H9 (cell line): ENCODE data around the gene WDR20. TPM values are rescaled to one million over a fixed set of nuclear protein-coding genes. Genes with fewer than 3 reads are reported as not detected.
"Not testable (repeated sequence)": the region's sequence is repeated elsewhere in the genome, so short reads cannot be mapped to it uniquely, and the experiment has no call there.

Experiments used
- DNase-seq: peaks from one replicate; pipeline ENCODE4 v3.0.0-alpha.2; 2017
- H2AFZ ChIP-seq: one replicate; pipeline ENCODE4 v1.6.1; 2013; ENCODE audit warnings: mild to moderate bottlenecking, low read length, control low read depth, moderate library complexity
- H2AK5ac ChIP-seq: 2 replicates; pipeline ENCODE4 v1.6.1; 2013; ENCODE audit warnings: low read length, control low read depth, mixed read lengths; ENCODE audit not compliant: insufficient read length
- H2BK120ac ChIP-seq: one replicate; pipeline ENCODE4 v1.6.1; 2013; ENCODE audit warnings: low read depth, mild to moderate bottlenecking, low read length, control low read depth, inconsistent platforms; ENCODE audit not compliant: poor library complexity, severe bottlenecking
- H2BK12ac ChIP-seq: 2 replicates; pipeline ENCODE4 v1.6.1; 2013; ENCODE audit warnings: low read length, control low read depth, mixed read lengths, low read depth; ENCODE audit not compliant: insufficient read length
- H2BK15ac ChIP-seq: 2 replicates; pipeline ENCODE4 v1.6.1; 2013; ENCODE audit warnings: low read depth, low read length, control low read depth
- H2BK20ac ChIP-seq: one replicate; pipeline ENCODE4 v1.6.1; 2013; ENCODE audit warnings: low read depth, mild to moderate bottlenecking, low read length, control low read depth, inconsistent platforms; ENCODE audit not compliant: poor library complexity, severe bottlenecking
- H2BK5ac ChIP-seq: 2 replicates; pipeline ENCODE4 v1.6.1; 2013; ENCODE audit warnings: low read length, control low read depth, mixed read lengths; ENCODE audit not compliant: insufficient read length
- H3K14ac ChIP-seq: 2 replicates; pipeline ENCODE4 v1.6.1; 2013; ENCODE audit warnings: low read length, control low read depth; ENCODE audit not compliant: insufficient read depth
- H3K18ac ChIP-seq: 2 replicates; pipeline ENCODE4 v1.6.1; 2013; ENCODE audit warnings: low read depth, mild to moderate bottlenecking, mixed read lengths, low read length, control low read depth; ENCODE audit not compliant: insufficient read length
- H3K23ac ChIP-seq: 2 replicates; pipeline ENCODE4 v1.6.1; 2013; ENCODE audit warnings: low read length, control low read depth, mixed read lengths, low read depth; ENCODE audit not compliant: insufficient read length
- H3K23me2 ChIP-seq: 2 replicates; pipeline ENCODE4 v1.6.1; 2013; ENCODE audit warnings: low read depth, mild to moderate bottlenecking, mixed read lengths, low read length, control low read depth; ENCODE audit not compliant: insufficient read length, poor library complexity, severe bottlenecking
- H3K27ac ChIP-seq: 2 replicates; pipeline ENCODE4 v1.5.1; 2013; ENCODE audit warnings: low read length, control low read depth, mixed read lengths, low read depth; ENCODE audit not compliant: insufficient read length
- H3K27me3 ChIP-seq: 2 replicates; pipeline ENCODE4 v1.6.1; 2013; ENCODE audit warnings: low read length, control low read depth, inconsistent platforms; ENCODE audit not compliant: insufficient read depth
- H3K4ac ChIP-seq: 2 replicates; pipeline ENCODE4 v1.6.1; 2013; ENCODE audit warnings: low read depth, mild to moderate bottlenecking, control low read depth, inconsistent platforms, low read length, moderate library complexity
- H3K4me1 ChIP-seq: 2 replicates; pipeline ENCODE4 v1.6.1; 2013; ENCODE audit warnings: low read length, control low read depth, inconsistent platforms; ENCODE audit not compliant: insufficient read depth
- H3K4me2 ChIP-seq: 2 replicates; pipeline ENCODE4 v1.6.1; 2013; ENCODE audit warnings: low read length, control low read depth, mixed read lengths; ENCODE audit not compliant: insufficient read length, insufficient read depth
- H3K56ac ChIP-seq: 2 replicates; pipeline ENCODE4 v1.6.1; 2013; ENCODE audit warnings: low read depth, mild to moderate bottlenecking, mixed read lengths, low read length, control low read depth; ENCODE audit not compliant: insufficient read length
- H3K79me1 ChIP-seq: 2 replicates; pipeline ENCODE4 v1.6.1; 2013; ENCODE audit warnings: low read depth, mild to moderate bottlenecking, moderate library complexity, low read length, control low read depth, inconsistent platforms; ENCODE audit not compliant: insufficient read depth, poor library complexity, severe bottlenecking
- H3K79me2 ChIP-seq: 2 replicates; pipeline ENCODE4 v1.6.1; 2013; ENCODE audit warnings: low read length, control low read depth, inconsistent platforms; ENCODE audit not compliant: insufficient read depth
- H3K9ac ChIP-seq: 2 replicates; pipeline ENCODE4 v1.6.1; 2013; ENCODE audit warnings: low read length, control low read depth, mixed read lengths; ENCODE audit not compliant: insufficient read length; ENCODE audit errors: extremely low read depth
- H3K9me3 ChIP-seq: one replicate; pipeline ENCODE4 v1.6.1; 2013; ENCODE audit warnings: low read depth, low read length, inconsistent platforms; ENCODE audit not compliant: control insufficient read depth
- H3T11ph ChIP-seq: one replicate; pipeline ENCODE4 v1.6.1; 2013; ENCODE audit warnings: mild to moderate bottlenecking, low read length, control low read depth, inconsistent platforms
- H4K20me1 ChIP-seq: one replicate; pipeline ENCODE4 v1.6.1; 2013; ENCODE audit not compliant: control insufficient read depth, insufficient read length, insufficient read depth
- H4K5ac ChIP-seq: 2 replicates; pipeline ENCODE4 v1.6.1; 2013; ENCODE audit warnings: low read depth, mild to moderate bottlenecking, mixed read lengths, low read length, control low read depth; ENCODE audit not compliant: insufficient read length
- H4K8ac ChIP-seq: replicated peaks from 2 replicates; pipeline ENCODE4 v1.6.1; 2013; ENCODE audit warnings: low read length, control low read depth, mixed read lengths, low read depth; ENCODE audit not compliant: insufficient read length
- H4K91ac ChIP-seq: 2 replicates; pipeline ENCODE4 v1.6.1; 2013; ENCODE audit warnings: low read depth, mild to moderate bottlenecking, moderate library complexity, mixed read lengths, low read length, control low read depth; ENCODE audit not compliant: insufficient read length
- H3K27ac Mint-ChIP-seq, 3 experiments: 2 replicates in 2 of 3; 3 replicates in 1 of 3; pipeline ENCODE4 v1.8.0; 2020 to 2021; ENCODE audit warnings: mixed read lengths in 3 of 3, mild to moderate bottlenecking in 1 of 3, moderate library complexity in 1 of 3
- H3K27me3 Mint-ChIP-seq: 2 replicates; pipeline ENCODE4 v1.8.0; 2021; ENCODE audit warnings: low read depth, mild to moderate bottlenecking, moderate library complexity, mixed read lengths
- H3K36me3 Mint-ChIP-seq, 3 experiments: 2 replicates in 2 of 3; 3 replicates in 1 of 3; pipeline ENCODE4 v1.8.0; 2020 to 2021; ENCODE audit warnings: low read depth in 3 of 3, mixed read lengths in 3 of 3; ENCODE audit not compliant: insufficient read depth in 1 of 3
- H3K4me1 Mint-ChIP-seq, 2 experiments: 2 replicates each; pipeline ENCODE4 v1.8.0; 2020; ENCODE audit warnings: mixed read lengths in 2 of 2
- H3K4me3 Mint-ChIP-seq, 2 experiments: 2 replicates in 1 of 2; 3 replicates in 1 of 2; pipeline ENCODE4 v1.8.0; 2020 to 2021; ENCODE audit warnings: mild to moderate bottlenecking in 2 of 2, mixed read lengths in 2 of 2, moderate library complexity in 1 of 2
- H3K9me3 Mint-ChIP-seq, 2 experiments: 2 replicates in 1 of 2; 3 replicates in 1 of 2; pipeline ENCODE4 v1.8.0; 2020; ENCODE audit warnings: mild to moderate bottlenecking in 2 of 2, mixed read lengths in 2 of 2, moderate library complexity in 1 of 2
- WGBS: extraction: QIAGEN DNeasy Blood & Tissue Kit; methylation state at CpG from one replicate; pipeline ENCODE4 v1.1.7; 2013; ENCODE audit warnings: missing lambda C conversion rate, low lambda C conversion rate, mixed read lengths; ENCODE audit not compliant: insufficient read length; ENCODE audit errors: extremely low coverage; 5-methylcytosine and 5-hydroxymethylcytosine counted together
- total RNA-seq: library from RNA; stranded (reverse); gene quantifications from 2 replicates; pipeline ENCODE4 v1.2.1, GENCODE V29; 2021
- TF ChIP-seq, protein P1 (sequence below): fragments of 200-600 bp; sonication (generic); conservative IDR thresholded peaks from 3 replicates; pipeline ENCODE4 v1.8.0; 2021; ENCODE audit warnings: antibody characterized with exemption, mild to moderate bottlenecking

The WDR20 gene
- total RNA-seq, 1 experiment from 2014 or later: 31.6 TPM

DNA sequence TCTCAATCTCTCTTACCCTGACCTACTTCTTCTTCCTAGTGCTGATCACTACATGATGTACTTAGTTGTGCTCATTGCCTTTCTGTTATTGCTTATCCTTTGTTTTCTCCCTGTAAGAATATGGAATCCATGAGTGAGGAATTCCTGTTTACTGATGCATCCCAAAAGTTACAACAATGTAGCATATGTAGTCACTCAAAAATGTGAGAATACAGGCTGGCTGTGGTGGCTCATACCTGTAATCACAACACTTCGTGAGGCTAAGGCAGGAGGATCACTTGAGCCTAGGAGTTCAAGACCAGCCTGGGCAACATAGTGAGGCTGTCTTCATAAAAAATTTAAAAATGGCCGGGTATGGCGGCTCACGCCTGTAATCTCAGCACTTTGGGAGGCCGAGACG is 8.0 kb upstream of the WDR20 start:
- peaks cover 19 to 23% (median 22%) of the 10 kb centered on the region in 3 experiments; a peak in 6 of 7 replicates for H3K36me3 Mint-ChIP-seq
- no peaks in the 10 kb centered on the region for H3K79me2 ChIP-seq

DNA sequence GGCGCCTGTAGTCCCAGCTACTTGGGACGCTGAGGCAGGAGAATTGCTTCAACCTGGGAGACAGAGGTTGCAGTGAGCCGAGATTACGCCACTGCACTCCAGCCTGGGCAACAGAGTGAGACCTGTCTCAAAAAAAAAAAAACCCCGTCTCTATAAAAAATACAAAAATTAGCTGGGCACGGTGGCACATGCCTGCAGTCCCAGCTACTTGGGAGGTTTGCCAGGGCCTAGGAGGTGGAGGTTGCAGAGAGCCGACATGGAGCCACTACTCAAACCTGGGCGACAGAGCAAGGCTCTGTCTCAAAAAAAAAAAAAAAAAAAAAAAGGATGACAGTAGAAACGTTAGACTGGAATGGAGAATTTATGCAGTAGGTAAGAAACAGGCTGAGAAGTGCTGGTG is 5.7 kb upstream of the WDR20 start:
- H3K36me3 Mint-ChIP-seq: peaks cover 19 to 20% (median 19%) of the 10 kb centered on the region in 3 experiments; a peak in 6 of 7 replicates
- not testable (repeated sequence) for H4K20me1 ChIP-seq, H3K18ac ChIP-seq, H3K9me3 Mint-ChIP-seq, H2AK5ac ChIP-seq, H4K5ac ChIP-seq, H3K4me3 Mint-ChIP-seq, H2BK5ac ChIP-seq, H3K79me2 ChIP-seq, H2BK20ac ChIP-seq, H3K4ac ChIP-seq, H3T11ph ChIP-seq, H3K23ac ChIP-seq, H3K27ac ChIP-seq, H3K4me2 ChIP-seq, H3K27me3 ChIP-seq, H3K9me3 ChIP-seq, H3K4me1 Mint-ChIP-seq, H3K79me1 ChIP-seq, DNase-seq, H2AFZ ChIP-seq, H4K8ac ChIP-seq, H3K56ac ChIP-seq, H4K91ac ChIP-seq, H2BK15ac ChIP-seq, H2BK120ac ChIP-seq, H2BK12ac ChIP-seq, H3K9ac ChIP-seq, H3K14ac ChIP-seq, H3K4me1 ChIP-seq, H3K27me3 Mint-ChIP-seq, H3K23me2 ChIP-seq
- H3K27ac Mint-ChIP-seq: peak overlapping the region in 2 of 3 experiments; percentile 76 to 77; a peak in 2 of 7 replicates
- no CpG with 5 or more reads among the region's 9 CpGs for WGBS

More for the DNA sequence above, 8.0 kb upstream of the WDR20 start:
- Histone ChIP-seq H2AK5ac (no peak overlapping the region), H2BK5ac (no peak overlapping the region), H2BK15ac (no peak overlapping the region), H4K91ac (no peak overlapping the region), H3K27ac (no peak overlapping the region), H2AFZ (no peak overlapping the region), H4K8ac (no peak overlapping the region), H2BK12ac (no peak overlapping the region), H3K18ac (no peak overlapping the region), H3T11ph (no peak overlapping the region), H3K56ac (no peak overlapping the region), H3K23me2 (no peaks in the 10 kb centered on the region), H3K79me1 (no peaks in the 10 kb centered on the region), H3K4me2 (no peak overlapping the region), H3K14ac (no peak overlapping the region), H3K27me3 (no peaks in the 10 kb centered on the region), H3K4ac (no peak overlapping the region), H3K23ac (no peak overlapping the region), H4K5ac (no peak overlapping the region), H3K9ac (no peak overlapping the region), H3K4me1 (no peaks in the 10 kb centered on the region), H2BK20ac (no peak overlapping the region), H4K20me1 (no peaks in the 10 kb centered on the region), H3K9me3 (no peaks in the 10 kb centered on the region), H2BK120ac (no peak overlapping the region)
- Mint-ChIP-seq H3K4me1 (peaks cover 0 to 1% of the 10 kb centered on the region in 2 experiments; a peak in 1 of 4 replicates), H3K27ac (no peak overlapping the region), H3K27me3 (no peaks in the 10 kb centered on the region; the same call in 1 of the 2 replicates), H3K9me3 (no peaks in the 10 kb centered on the region; a peak in 1 of 5 replicates), H3K4me3 (no peak overlapping the region)
- DNase-seq: no peak
- WGBS: no CpG with 5 or more reads among the region's 6 CpGs
- TF ChIP-seq, protein P1, sequence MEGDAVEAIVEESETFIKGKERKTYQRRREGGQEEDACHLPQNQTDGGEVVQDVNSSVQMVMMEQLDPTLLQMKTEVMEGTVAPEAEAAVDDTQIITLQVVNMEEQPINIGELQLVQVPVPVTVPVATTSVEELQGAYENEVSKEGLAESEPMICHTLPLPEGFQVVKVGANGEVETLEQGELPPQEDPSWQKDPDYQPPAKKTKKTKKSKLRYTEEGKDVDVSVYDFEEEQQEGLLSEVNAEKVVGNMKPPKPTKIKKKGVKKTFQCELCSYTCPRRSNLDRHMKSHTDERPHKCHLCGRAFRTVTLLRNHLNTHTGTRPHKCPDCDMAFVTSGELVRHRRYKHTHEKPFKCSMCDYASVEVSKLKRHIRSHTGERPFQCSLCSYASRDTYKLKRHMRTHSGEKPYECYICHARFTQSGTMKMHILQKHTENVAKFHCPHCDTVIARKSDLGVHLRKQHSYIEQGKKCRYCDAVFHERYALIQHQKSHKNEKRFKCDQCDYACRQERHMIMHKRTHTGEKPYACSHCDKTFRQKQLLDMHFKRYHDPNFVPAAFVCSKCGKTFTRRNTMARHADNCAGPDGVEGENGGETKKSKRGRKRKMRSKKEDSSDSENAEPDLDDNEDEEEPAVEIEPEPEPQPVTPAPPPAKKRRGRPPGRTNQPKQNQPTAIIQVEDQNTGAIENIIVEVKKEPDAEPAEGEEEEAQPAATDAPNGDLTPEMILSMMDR: no peak
